Measurements from ENCODE around the gene ACAA1.
"Not testable (repeated sequence)": the region's sequence is repeated elsewhere in the genome, so short reads cannot be mapped to it uniquely, and the experiment has no call there.

Gene ACAA1

DNA sequence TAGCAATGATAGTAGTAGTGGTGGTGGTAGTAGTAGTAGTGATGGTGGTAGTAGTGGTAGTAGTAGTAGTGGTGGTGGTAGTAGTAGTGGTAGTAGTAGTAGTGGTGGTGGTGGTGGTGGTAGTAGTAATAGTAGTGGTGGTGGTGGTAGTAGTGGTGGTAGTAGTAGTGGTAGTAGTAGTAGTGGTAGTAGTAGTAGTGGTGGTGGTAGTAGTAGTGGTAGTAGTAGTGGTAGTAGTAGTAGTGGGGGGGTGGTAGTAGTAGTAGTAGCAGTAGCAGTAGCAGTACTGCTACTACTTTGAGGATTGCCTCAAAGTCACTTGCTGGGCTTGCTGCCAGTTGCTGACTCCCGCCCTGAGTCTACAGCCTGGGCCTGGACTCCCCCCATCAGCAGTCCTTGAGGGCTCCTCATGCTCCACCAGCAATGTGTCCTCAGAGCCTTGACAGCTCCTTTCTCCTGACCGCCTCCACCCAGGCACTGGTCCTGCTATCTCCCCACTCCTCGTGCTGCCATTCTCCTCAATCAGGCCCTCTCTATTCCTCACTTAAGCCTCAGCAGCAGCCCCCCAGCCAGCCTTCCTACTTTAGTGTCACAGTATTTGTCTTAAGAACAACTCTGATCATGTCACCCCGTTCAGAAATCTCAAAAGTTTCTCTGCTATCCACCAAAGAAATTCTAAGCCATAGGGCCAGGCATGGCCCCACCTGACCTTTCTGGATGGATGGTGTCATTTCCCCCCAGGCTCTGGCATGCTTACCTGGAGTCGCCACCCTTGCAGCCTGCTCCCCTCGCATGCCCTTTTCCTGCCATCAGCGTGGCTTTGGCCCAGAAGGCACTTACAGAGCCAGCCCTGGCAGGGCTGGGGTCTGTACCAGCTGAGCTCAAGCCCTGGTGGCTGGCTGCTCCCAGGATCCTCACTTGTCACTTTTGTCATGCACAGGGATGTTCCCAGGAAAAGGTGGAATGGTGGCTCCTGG lies 52.3 kb downstream of the ACAA1 start:
- Histone ChIP-seq H3K4me3 (ENCODE audit: low read depth, low read length) (0 out of 2 replicates have a peak overlapping the region, but pooled peaks have one; percentile 19), H3K27me3 (ENCODE audit: control insufficient read depth, insufficient read depth, low read length) (no peaks in the 10 kb centered on the region), H3K4me1 (ENCODE audit: control insufficient read depth, insufficient read depth, low read length) (no peaks in the 10 kb centered on the region), H3K9ac (ENCODE audit: low read length) (no peak overlapping the region), H3K36me3 (ENCODE audit: control insufficient read depth, insufficient read depth, low read length) (peaks cover 6% of the 10 kb centered on the region; the same call in 1 of the 2 replicates), H3K27ac (ENCODE audit: low read depth, low read length) (no peak overlapping the region), H3K9me3 (ENCODE audit: control insufficient read depth, insufficient read depth, low read depth, low read length) (peaks cover 10% of the 10 kb centered on the region)

DNA sequence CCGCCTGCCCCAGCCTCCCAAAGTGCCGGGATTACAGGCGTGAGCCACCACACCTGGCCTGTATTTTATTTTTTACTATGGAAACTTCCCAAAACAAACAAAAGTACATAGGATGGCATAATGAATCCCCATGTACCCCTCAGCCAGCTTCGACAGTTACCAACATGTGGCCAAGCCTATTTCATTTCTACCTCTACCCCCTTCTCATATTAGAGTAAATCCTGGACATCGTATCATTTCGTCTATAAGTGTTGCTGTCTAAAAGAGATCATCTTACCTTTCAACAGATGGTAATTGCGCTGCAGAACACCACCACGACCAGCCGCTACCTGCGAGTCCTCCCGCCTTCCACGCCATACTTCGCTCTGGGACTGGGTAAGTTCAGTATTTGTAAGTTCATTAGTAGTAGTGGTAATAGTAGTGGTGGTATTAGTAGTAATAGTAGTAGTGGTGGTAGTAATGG lies 53.0 kb downstream of the ACAA1 start:
- no peak overlapping the region for H3K9ac ChIP-seq (ENCODE audit: low read length)
- no peak overlapping the region; the same call in 1 of the 2 replicates for H3K4me3 ChIP-seq (ENCODE audit: low read depth, low read length)
- peaks cover 10% of the 10 kb centered on the region for H3K9me3 ChIP-seq (ENCODE audit: control insufficient read depth, insufficient read depth, low read depth, low read length)
- H3K27me3 ChIP-seq (ENCODE audit: control insufficient read depth, insufficient read depth, low read length) = no peaks in the 10 kb centered on the region
- peaks cover 6% of the 10 kb centered on the region; the same call in 1 of the 2 replicates for H3K36me3 ChIP-seq (ENCODE audit: control insufficient read depth, insufficient read depth, low read length)
- no peak overlapping the region for H3K27ac ChIP-seq (ENCODE audit: low read depth, low read length)
- no peaks in the 10 kb centered on the region for H3K4me1 ChIP-seq (ENCODE audit: control insufficient read depth, insufficient read depth, low read length)

DNA sequence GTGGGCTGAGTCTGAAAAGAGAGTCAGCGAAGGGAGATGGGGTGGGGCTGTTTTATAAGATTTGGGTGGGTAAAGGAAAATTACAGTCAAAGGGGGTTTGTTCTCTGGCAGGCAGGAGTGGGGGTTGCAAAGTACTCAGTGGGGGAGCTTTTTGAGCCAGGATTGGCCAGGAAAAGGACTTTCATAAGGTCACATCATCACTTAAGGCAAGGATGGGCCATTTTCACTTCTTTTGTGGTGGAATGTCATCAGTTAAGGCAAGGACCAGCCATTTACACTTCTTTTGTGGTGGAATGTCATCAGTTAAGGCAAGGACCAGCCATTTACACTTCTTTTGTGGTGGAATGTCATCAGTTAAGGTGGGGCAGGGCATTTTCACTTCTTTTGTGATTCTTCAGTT lies 53.7 kb downstream of the ACAA1 start:
- not testable (repeated sequence) for H3K27me3 ChIP-seq (ENCODE audit: control insufficient read depth, insufficient read depth, low read length); H3K9ac ChIP-seq (ENCODE audit: low read length); H3K4me1 ChIP-seq (ENCODE audit: control insufficient read depth, insufficient read depth, low read length); H3K4me3 ChIP-seq (ENCODE audit: low read depth, low read length); H3K36me3 ChIP-seq (ENCODE audit: control insufficient read depth, insufficient read depth, low read length); H3K27ac ChIP-seq (ENCODE audit: low read depth, low read length)
- H3K9me3 ChIP-seq (ENCODE audit: control insufficient read depth, insufficient read depth, low read depth, low read length) = peaks cover 12% of the 10 kb centered on the region

DNA sequence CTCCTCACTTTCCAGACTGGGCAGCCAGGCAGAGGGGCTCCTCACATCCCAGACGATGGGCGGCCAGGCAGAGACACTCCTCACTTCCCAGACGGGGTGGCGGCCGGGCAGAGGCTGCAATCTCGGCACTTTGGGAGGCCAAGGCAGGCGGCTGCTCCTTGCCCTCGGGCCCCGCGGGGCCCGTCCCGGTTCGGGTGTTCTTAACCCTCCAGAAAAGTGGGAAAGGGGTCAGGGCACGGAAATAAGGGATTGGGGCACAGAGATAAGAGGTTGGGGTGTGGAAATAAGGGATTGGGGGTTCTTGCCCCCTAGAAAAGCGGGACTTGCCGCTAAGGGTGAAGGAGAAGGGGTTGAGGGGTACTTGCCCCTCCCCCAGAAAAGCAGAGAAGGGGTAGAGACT lies 54.6 kb downstream of the ACAA1 start:
- H3K4me3 ChIP-seq (ENCODE audit: low read depth, low read length); H3K27me3 ChIP-seq (ENCODE audit: control insufficient read depth, insufficient read depth, low read length); H3K9ac ChIP-seq (ENCODE audit: low read length); H3K36me3 ChIP-seq (ENCODE audit: control insufficient read depth, insufficient read depth, low read length); H3K27ac ChIP-seq (ENCODE audit: low read depth, low read length); H3K4me1 ChIP-seq (ENCODE audit: control insufficient read depth, insufficient read depth, low read length): not testable (repeated sequence)
- peaks cover 13% of the 10 kb centered on the region for H3K9me3 ChIP-seq (ENCODE audit: control insufficient read depth, insufficient read depth, low read depth, low read length)

DNA sequence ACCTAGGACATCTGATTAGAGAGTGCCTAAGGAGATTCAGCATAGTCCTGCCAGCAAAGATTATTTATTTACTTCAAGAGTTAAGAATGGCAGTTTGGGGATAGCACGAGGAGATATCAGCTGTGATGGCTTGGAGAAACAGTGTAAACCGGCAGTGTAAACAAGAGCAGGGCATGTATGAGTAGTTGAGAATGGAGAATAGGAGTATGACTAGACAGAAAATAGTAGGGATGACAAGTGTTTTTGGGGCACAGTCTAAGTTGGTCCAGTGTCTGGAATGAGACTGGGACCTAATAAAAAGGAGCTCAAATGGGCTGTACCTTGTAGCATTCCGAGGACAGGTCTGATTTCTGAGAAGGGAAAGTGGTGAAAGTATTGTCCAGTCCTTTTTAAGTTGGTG lies 59.9 kb downstream of the ACAA1 start:
- H3K4me1 ChIP-seq (ENCODE audit: control insufficient read depth, insufficient read depth, low read length); H3K4me3 ChIP-seq (ENCODE audit: low read depth, low read length); H3K27me3 ChIP-seq (ENCODE audit: control insufficient read depth, insufficient read depth, low read length); H3K9ac ChIP-seq (ENCODE audit: low read length); H3K27ac ChIP-seq (ENCODE audit: low read depth, low read length): not testable (repeated sequence)
- Histone ChIP-seq H3K9me3 (ENCODE audit: control insufficient read depth, insufficient read depth, low read depth, low read length) (peaks cover 17% of the 10 kb centered on the region), H3K36me3 (ENCODE audit: control insufficient read depth, insufficient read depth, low read length) (peaks cover 11% of the 10 kb centered on the region; the same call in 1 of the 2 replicates)
